ENCODE results near the gene CSNK1G1.
"Not testable (repeated sequence)": the region's sequence is repeated elsewhere in the genome, so short reads cannot be mapped to it uniquely, and the experiment has no call there.

Gene CSNK1G1

DNA sequence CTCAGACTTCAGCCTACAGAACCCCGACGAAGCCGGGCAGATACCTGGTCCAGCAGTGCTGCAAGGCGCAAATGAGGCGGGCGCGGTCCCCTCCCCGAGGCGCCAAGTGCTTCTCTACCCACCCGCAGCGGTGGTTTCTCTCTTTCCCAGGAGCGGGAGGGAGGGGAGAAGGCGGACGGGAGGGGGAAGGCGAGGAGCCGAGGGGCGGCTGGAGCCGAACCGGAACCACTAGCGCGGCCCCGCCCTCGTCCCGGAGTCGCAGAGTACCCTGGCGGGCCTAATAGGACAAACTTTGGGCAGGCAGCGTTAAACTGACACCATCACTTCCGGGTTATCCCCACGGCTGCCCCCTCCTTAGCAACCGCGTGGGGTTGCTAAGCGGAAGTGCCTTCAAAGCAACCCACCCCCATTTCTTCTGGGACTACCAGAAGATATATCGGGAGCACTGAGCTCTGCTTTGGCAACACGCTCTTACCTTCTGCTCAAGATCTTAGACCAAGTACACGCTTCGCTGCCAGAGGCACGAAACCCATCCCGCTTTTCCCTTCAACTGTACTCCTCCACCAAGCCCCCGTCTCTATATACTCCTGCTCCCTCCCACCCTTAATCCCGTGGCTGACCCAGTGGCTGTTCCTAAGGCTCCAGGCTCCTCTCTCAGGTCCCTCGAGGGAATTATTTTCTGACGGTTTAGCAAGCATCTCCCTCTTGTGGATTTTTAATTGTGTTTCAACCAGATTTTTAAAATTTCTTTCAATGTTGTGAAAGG lies at the start of gene CSNK1G1:
Gene CSNK1G1 (minus strand): TSS at position 230 of the 766 bp plus-strand sequence. CDS start 55,674 bp downstream, outside the sequence.
- peak; percentile 97 for DNase-seq (ENCODE audit: low read depth)
- TF ChIP-seq, protein P1, sequence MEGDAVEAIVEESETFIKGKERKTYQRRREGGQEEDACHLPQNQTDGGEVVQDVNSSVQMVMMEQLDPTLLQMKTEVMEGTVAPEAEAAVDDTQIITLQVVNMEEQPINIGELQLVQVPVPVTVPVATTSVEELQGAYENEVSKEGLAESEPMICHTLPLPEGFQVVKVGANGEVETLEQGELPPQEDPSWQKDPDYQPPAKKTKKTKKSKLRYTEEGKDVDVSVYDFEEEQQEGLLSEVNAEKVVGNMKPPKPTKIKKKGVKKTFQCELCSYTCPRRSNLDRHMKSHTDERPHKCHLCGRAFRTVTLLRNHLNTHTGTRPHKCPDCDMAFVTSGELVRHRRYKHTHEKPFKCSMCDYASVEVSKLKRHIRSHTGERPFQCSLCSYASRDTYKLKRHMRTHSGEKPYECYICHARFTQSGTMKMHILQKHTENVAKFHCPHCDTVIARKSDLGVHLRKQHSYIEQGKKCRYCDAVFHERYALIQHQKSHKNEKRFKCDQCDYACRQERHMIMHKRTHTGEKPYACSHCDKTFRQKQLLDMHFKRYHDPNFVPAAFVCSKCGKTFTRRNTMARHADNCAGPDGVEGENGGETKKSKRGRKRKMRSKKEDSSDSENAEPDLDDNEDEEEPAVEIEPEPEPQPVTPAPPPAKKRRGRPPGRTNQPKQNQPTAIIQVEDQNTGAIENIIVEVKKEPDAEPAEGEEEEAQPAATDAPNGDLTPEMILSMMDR (conservative IDR thresholded peaks at IDR 0.05; ENCODE audit: low read length) = peak; percentile 63
- peak within 1 kb of the TSS; percentile 95 for H3K4me3 ChIP-seq (ENCODE audit: low read length)

DNA sequence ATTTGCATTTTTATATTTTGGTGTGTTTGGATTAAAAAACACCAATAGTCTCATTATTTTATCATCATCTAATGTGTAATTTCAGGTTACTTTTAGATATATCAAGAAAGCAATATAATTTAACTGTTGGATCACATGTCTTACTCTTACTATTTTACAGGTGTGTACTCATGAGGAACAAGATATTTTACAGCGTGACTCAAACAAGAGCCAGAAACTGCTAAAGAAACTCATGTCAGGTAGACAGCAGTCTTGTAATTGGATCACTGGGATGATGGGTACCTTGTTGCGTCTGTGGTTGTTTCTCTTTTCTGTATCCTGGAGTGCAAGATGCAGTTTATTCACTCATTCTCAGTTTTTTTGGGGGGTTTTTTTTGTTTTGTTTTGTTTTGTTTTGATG lies 44.6 kb upstream of the CSNK1G1 start:
- TF ChIP-seq, protein P1 (conservative IDR thresholded peaks at IDR 0.05; ENCODE audit: low read length) = no peak
- no peak for DNase-seq (ENCODE audit: low read depth)
- H3K4me3 ChIP-seq (ENCODE audit: low read length) = no peak overlapping the region

DNA sequence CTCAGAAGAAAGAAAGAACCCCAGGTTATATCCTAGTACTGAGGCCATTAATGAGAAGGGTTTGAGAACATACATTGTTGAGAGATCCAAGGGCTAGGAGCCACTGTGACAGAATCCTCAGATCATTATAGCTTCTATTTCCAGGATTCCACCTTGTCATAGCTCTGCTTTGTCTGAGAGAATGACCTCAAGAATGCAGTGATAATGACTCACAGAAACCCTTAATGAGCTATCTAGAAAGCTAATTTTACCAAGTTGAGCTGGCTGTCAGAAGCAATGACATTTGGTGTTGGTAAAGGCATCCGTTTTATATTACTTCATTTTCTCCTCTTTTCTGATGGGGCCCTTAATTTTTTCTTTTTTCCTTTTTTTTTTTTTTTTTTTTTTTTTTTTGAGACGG lies 42.6 kb upstream of the CSNK1G1 start:
- H3K4me3 ChIP-seq (ENCODE audit: low read length) = no peak overlapping the region
- DNase-seq (ENCODE audit: low read depth) = peak; percentile 13
- TF ChIP-seq, protein P1 (conservative IDR thresholded peaks at IDR 0.05; ENCODE audit: low read length) = no peak

DNA sequence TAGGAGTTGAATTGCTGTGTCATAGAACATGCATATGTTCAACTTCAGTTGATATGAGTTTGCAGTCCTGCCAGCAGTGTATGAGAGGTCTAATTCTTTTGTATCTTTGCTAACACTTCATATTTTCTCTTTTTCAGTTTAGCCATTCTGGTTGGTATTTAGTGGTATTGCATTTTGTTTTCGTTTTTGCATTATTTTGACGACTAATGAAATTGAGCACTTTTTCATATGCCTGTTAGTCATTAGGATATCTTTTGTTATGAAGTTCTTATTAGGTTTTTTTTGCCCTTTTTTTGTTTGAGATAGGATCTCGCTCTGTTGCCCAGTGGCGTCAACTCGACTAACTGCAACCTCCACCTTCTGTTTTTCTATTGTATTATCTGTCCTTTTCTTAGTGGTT lies 40.8 kb upstream of the CSNK1G1 start:
- DNase-seq (ENCODE audit: low read depth) = no peak
- H3K4me3 ChIP-seq (ENCODE audit: low read length) = no peak overlapping the region
- TF ChIP-seq, protein P1 (conservative IDR thresholded peaks at IDR 0.05; ENCODE audit: low read length) = no peak

DNA sequence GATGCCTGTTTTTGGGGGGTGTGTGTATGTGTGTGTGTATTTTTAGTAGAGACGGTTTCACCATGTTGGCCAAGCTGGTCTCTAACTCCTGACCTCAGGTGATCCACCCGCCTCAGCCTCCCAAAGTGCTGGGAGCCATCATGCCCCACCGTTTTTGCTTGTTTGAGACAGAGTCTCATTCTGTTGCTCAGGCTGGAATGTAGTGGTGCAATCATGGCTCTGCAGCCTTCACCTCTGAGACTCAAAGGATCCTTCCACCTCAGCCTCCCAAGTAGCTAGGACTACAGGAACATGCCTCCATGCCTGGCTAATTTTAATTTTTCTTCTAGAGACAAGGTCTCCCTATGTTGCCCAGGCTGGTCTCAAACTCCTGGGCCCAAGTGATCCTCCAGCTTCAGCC lies 36.5 kb upstream of the CSNK1G1 start:
- H3K4me3 ChIP-seq (ENCODE audit: low read length); DNase-seq (ENCODE audit: low read depth): not testable (repeated sequence)

DNA sequence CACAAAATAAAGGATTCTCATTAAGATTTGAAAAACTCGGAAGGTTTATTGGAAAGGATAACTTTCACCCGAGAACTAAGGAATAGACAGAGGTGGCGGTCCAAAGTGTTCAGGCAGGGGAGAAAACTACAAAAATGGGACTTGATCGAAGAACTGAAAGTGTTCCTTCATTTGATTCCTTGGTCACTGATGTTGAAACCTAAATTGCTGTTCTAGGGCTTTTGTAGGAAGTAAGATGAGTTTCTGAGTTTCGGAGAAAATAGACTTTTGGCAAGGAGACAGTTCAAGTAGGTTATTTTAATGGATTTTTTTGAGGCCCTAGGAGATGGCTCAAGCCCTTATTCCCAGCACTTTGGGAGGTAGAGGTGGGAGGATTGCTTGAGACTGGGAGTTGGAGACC lies 33.1 kb upstream of the CSNK1G1 start:
- no peak for DNase-seq (ENCODE audit: low read depth)
- H3K4me3 ChIP-seq (ENCODE audit: low read length) = no peak overlapping the region
- TF ChIP-seq, protein P1 (conservative IDR thresholded peaks at IDR 0.05; ENCODE audit: low read length) = no peak

DNA sequence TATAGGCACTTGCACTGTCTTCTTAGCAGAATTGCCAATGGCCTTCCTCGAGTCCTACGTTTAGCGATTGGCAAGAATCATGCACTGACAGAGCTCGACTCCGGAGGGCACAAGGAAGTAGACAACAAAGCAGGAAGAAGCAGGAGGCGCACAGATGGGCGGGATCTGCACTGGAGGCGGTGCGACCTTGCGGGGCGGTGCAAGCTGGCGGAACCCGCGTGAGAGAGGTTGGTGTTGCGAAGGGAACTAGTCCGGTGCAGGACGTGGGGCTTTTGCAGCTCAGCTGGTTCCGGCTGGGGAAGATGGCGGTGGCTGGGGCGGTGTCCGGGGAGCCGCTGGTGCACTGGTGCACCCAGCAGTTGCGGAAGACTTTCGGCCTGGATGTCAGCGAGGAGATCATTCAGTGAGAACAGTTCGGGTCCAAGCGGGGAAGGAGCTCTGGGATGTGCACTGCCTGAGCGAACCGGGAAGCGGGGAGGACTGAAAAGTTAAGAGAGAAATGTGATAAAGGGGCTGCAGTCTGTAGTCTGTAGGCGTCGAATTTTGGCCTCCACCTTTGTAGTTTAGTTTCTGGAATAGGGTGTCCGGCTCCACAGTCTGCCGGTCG lies 31.7 kb upstream of the CSNK1G1 start, which contains the start of gene TRIP4:
Gene TRIP4 (plus strand): TSS at position 275 of the 607 bp plus-strand sequence. CDS start 28 bp downstream, at position 303.
- DNase-seq (ENCODE audit: low read depth) = peak; percentile 98
- TF ChIP-seq, protein P1 (conservative IDR thresholded peaks at IDR 0.05; ENCODE audit: low read length) = no peak; the same call in 1 of the 2 replicates
- peak within 1 kb of the TSS; percentile 97 for H3K4me3 ChIP-seq (ENCODE audit: low read length)

Data from AG10803 (cell line).